ENCODE results near the gene PACRG.
"Not testable (repeated sequence)": the region's sequence is repeated elsewhere in the genome, so short reads cannot be mapped to it uniquely, and the experiment has no call there.

The PACRG gene

DNA sequence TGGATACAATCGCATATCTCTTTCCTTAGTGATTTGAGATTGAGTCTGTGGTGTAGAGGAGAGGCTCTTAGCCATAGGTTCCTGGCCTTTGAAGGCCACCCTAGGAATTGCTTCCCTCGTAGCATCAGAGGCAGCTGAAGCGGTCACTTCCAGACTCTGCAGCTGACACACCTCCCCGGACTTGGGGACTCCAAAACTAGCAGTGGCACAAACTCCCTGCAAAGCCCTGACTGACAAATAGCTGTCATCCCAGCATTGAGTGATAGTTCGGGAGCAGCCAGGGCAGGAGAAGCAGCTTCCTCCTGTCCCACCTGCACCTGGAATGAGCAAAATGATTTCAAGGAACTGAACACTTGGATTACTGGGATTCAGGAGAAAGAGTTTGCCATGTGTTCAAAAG, 586.2 kb downstream of the PACRG start:
- Histone ChIP-seq H3K4me2 (ENCODE audit: low read depth, low read length, poor library complexity, severe bottlenecking) (no peak overlapping the region), H2AFZ (ENCODE audit: low read depth, low read length, severe bottlenecking) (no peak overlapping the region), H3F3A (ENCODE audit: insufficient read depth) (no peaks in the 10 kb centered on the region), H3K9ac (ENCODE audit: low read length) (no peak overlapping the region), H4K20me1 (ENCODE audit: low read depth, low read length) (no peaks in the 10 kb centered on the region), H3K9me3 (ENCODE audit: insufficient read depth, low read length) (no peaks in the 10 kb centered on the region), H3K79me2 (ENCODE audit: insufficient read depth, low read length) (no peaks in the 10 kb centered on the region), H3K27me3 (ENCODE audit: low read length) (no peaks in the 10 kb centered on the region), H3K27ac (ENCODE audit: low read depth, low read length) (no peak overlapping the region), H3K36me3 (ENCODE audit: low read length) (no peaks in the 10 kb centered on the region), H3K9me2 (replicated peaks; ENCODE audit: insufficient read depth, low read length) (no peaks in the 10 kb centered on the region), H3K4me3 (ENCODE audit: insufficient read depth, low read length, poor library complexity, severe bottlenecking) (no peak overlapping the region)
- TF ChIP-seq, protein P1, sequence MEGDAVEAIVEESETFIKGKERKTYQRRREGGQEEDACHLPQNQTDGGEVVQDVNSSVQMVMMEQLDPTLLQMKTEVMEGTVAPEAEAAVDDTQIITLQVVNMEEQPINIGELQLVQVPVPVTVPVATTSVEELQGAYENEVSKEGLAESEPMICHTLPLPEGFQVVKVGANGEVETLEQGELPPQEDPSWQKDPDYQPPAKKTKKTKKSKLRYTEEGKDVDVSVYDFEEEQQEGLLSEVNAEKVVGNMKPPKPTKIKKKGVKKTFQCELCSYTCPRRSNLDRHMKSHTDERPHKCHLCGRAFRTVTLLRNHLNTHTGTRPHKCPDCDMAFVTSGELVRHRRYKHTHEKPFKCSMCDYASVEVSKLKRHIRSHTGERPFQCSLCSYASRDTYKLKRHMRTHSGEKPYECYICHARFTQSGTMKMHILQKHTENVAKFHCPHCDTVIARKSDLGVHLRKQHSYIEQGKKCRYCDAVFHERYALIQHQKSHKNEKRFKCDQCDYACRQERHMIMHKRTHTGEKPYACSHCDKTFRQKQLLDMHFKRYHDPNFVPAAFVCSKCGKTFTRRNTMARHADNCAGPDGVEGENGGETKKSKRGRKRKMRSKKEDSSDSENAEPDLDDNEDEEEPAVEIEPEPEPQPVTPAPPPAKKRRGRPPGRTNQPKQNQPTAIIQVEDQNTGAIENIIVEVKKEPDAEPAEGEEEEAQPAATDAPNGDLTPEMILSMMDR (IDR thresholded peaks at IDR 0.05; ENCODE audit: insufficient read depth, low read length, poor library complexity, severe bottlenecking), result no peak
- TF ChIP-seq EZH2phosphoT487 (conservative IDR thresholded peaks at IDR 0.05; ENCODE audit: low read length), result no peak

DNA sequence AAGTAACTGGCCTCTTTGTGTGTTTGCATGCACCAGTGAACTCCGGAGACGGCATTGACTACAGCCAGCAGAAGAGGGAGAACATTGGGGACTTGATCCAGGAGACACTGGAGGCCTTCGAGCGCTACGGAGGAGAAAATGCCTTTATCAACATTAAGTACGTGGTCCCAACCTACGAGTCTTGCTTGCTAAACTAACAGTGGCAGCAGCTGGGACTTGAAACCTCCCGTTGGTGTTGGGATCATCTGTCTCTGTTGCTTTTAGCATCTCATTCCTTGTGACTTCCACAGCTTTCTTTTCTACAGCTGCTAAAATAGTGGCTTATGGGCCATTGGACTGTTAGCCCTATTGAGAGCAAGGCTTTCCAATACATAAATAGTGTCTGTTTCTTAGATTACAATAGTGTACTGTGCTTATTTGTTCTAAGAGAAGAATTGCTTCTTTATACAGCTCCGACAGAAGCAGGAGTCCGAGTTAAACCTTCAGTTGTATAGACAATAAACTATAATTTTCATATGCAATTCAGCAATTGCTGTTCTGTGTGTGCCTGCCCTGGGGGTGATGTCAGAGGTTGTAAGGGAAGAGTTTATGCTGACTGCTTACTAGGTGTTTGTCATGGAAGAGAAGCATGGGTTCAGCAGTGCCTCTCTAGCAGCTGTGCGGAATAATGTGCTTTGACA, 587.2 kb downstream of the PACRG start:
- H3F3A ChIP-seq (ENCODE audit: insufficient read depth), result no peaks in the 10 kb centered on the region
- no peak overlapping the region for H3K9ac ChIP-seq (ENCODE audit: low read length)
- H3K27me3 ChIP-seq (ENCODE audit: low read length), result no peaks in the 10 kb centered on the region
- no peaks in the 10 kb centered on the region for H3K79me2 ChIP-seq (ENCODE audit: insufficient read depth, low read length)
- no peak overlapping the region for H3K4me3 ChIP-seq (ENCODE audit: insufficient read depth, low read length, poor library complexity, severe bottlenecking)
- no peaks in the 10 kb centered on the region for H3K9me2 ChIP-seq (replicated peaks; ENCODE audit: insufficient read depth, low read length)
- TF ChIP-seq, protein P1 (IDR thresholded peaks at IDR 0.05; ENCODE audit: insufficient read depth, low read length, poor library complexity, severe bottlenecking), result no peak
- no peak for TF ChIP-seq EZH2phosphoT487 (conservative IDR thresholded peaks at IDR 0.05; ENCODE audit: low read length)
- H2AFZ ChIP-seq (ENCODE audit: low read depth, low read length, severe bottlenecking), result no peak overlapping the region
- H3K36me3 ChIP-seq (ENCODE audit: low read length), result no peaks in the 10 kb centered on the region
- H3K4me2 ChIP-seq (ENCODE audit: low read depth, low read length, poor library complexity, severe bottlenecking), result no peak overlapping the region
- no peak overlapping the region for H3K27ac ChIP-seq (ENCODE audit: low read depth, low read length)
- H4K20me1 ChIP-seq (ENCODE audit: low read depth, low read length), result no peaks in the 10 kb centered on the region
- no peaks in the 10 kb centered on the region for H3K9me3 ChIP-seq (ENCODE audit: insufficient read depth, low read length)

DNA sequence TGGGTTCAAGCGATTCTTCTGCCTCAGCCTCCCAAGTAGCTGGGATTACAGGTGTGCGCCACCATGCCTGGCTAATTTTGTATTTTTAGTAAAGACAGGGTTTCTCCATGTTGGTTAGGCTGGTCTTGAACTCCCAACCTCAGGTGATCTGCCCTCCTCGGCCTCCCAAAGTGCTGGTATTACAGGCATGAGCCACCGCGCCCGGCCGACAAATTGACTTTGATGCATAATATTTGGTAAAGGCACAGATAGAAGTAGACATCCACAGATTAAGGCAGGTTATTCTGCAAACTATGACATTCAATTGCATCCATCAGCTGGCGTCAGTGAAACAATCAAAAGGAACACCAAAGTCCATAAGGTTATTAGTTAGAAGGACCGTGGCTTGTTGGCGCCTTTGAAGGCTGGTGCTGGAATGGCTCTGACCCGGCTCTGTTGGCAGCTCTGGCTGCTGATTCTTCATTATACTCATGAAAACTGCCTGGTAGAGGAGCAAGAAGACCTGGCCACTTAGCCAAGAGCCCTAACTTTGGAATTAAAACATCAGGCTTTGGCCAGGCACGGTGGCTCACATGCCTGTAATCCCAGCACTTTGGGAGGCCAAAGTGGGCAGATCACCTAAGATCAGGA, 589.2 kb downstream of the PACRG start:
- not testable (repeated sequence) for H3K4me3 ChIP-seq (ENCODE audit: insufficient read depth, low read length, poor library complexity, severe bottlenecking); H3K9me3 ChIP-seq (ENCODE audit: insufficient read depth, low read length); H3K27ac ChIP-seq (ENCODE audit: low read depth, low read length); H4K20me1 ChIP-seq (ENCODE audit: low read depth, low read length); H2AFZ ChIP-seq (ENCODE audit: low read depth, low read length, severe bottlenecking); H3K36me3 ChIP-seq (ENCODE audit: low read length); H3K27me3 ChIP-seq (ENCODE audit: low read length); H3K9ac ChIP-seq (ENCODE audit: low read length); H3K9me2 ChIP-seq (replicated peaks; ENCODE audit: insufficient read depth, low read length); H3K4me2 ChIP-seq (ENCODE audit: low read depth, low read length, poor library complexity, severe bottlenecking); H3F3A ChIP-seq (ENCODE audit: insufficient read depth); H3K79me2 ChIP-seq (ENCODE audit: insufficient read depth, low read length)

DNA sequence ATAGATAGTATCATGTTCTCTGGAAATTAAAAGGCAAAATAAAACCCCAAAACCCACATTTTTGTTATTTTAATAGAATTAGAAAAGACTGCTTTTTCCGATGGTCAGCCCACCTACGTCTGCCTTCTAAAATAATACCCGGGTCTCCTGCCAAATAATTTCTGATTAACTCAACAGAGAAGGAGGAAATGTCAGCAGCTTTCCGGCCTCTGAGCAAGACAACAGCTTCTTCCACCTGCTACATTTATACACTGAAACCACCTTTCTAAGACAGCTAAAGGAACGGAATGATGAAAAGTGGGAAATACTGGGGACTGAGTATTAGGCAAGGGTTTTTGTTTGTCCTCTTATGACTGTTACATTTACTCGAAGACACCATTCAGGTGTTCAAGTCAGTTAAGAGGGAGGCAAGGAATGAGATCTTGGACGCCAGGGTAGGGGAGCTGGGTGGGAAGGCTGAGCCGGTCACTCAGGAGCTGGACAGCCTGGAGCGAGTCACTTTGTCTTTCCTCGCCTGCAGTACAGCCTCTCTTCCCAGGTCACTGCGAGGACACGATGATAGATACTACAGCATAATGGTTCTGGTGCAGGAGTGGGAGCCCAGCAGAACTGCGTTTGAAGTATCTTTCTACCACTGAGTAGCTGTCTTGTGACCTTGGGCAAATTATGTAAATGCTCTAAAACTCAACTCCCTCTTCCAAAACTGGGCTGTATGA, 590.5 kb downstream of the PACRG start:
- Histone ChIP-seq H4K20me1 (ENCODE audit: low read depth, low read length) (no peaks in the 10 kb centered on the region), H3K9me3 (ENCODE audit: insufficient read depth, low read length) (no peaks in the 10 kb centered on the region), H3K9ac (ENCODE audit: low read length) (no peak overlapping the region), H2AFZ (ENCODE audit: low read depth, low read length, severe bottlenecking) (no peak overlapping the region), H3K36me3 (ENCODE audit: low read length) (no peaks in the 10 kb centered on the region), H3K9me2 (replicated peaks; ENCODE audit: insufficient read depth, low read length) (no peaks in the 10 kb centered on the region), H3F3A (ENCODE audit: insufficient read depth) (no peaks in the 10 kb centered on the region), H3K27me3 (ENCODE audit: low read length) (no peaks in the 10 kb centered on the region), H3K4me3 (ENCODE audit: insufficient read depth, low read length, poor library complexity, severe bottlenecking) (no peak overlapping the region), H3K4me2 (ENCODE audit: low read depth, low read length, poor library complexity, severe bottlenecking) (no peak overlapping the region), H3K27ac (ENCODE audit: low read depth, low read length) (no peak overlapping the region), H3K79me2 (ENCODE audit: insufficient read depth, low read length) (no peaks in the 10 kb centered on the region)
- TF ChIP-seq, protein P1 (IDR thresholded peaks at IDR 0.05; ENCODE audit: insufficient read depth, low read length, poor library complexity, severe bottlenecking), result no peak
- TF ChIP-seq EZH2phosphoT487 (conservative IDR thresholded peaks at IDR 0.05; ENCODE audit: low read length), result no peak
